Smooth muscle cell (in vitro differentiated cells): ENCODE data around the gene IL1RL1. TPM values are rescaled to one million over a fixed set of nuclear protein-coding genes. Genes with fewer than 3 reads are reported as not detected.

Source experiments
- DNase-seq: peaks from one replicate; lab custom pipeline; 2025; ENCODE audit not compliant: unreplicated experiment; lab: John Stamatoyannopoulos, UW
- H2AFZ ChIP-seq: fragments of 200-600 bp; sonication (generic); 2 replicates; pipeline ENCODE4 v1.6.0; 2016; ENCODE audit warnings: antibody characterized with exemption, low read depth, mild to moderate bottlenecking
- H3F3A ChIP-seq: fragments of 200-600 bp; sonication (generic); 2 replicates; pipeline ENCODE4 v1.6.0; 2017; ENCODE audit warnings: antibody characterized with exemption, low read depth
- H3K27ac ChIP-seq: fragments of 200-600 bp; sonication (generic); 2 replicates; pipeline ENCODE4 v1.5.1; 2016; ENCODE audit warnings: low read depth, mild to moderate bottlenecking
- H3K27me3 ChIP-seq: fragments of 200-600 bp; sonication (generic); 2 replicates; pipeline ENCODE4 v1.6.1; 2016; ENCODE audit warnings: low read depth, mild to moderate bottlenecking
- H3K36me3 ChIP-seq: fragments of 200-600 bp; sonication (generic); 2 replicates; pipeline ENCODE4 v1.5.1; 2016; ENCODE audit warnings: low read depth
- H3K4me1 ChIP-seq: fragments of 200-600 bp; sonication (generic); 2 replicates; pipeline ENCODE4 v1.5.1; 2016; ENCODE audit warnings: low read depth
- H3K4me2 ChIP-seq: fragments of 200-600 bp; sonication (generic); 2 replicates; pipeline ENCODE4 v1.6.0; 2016; ENCODE audit warnings: mild to moderate bottlenecking
- H3K4me3 ChIP-seq: fragments of 200-600 bp; sonication (generic); 2 replicates; pipeline ENCODE4 v1.5.1; 2016; ENCODE audit warnings: mild to moderate bottlenecking
- H3K79me2 ChIP-seq: fragments of 200-600 bp; sonication (generic); 2 replicates; pipeline ENCODE4 v1.6.0; 2016; ENCODE audit warnings: low read depth, mild to moderate bottlenecking
- H3K9ac ChIP-seq: fragments of 200-600 bp; sonication (generic); 2 replicates; pipeline ENCODE4 v1.6.0; 2016; ENCODE audit warnings: low read depth
- H3K9me3 ChIP-seq: fragments of 200-600 bp; sonication (generic); replicated peaks from 2 replicates; pipeline ENCODE4 v1.5.1; 2016; ENCODE audit warnings: low read depth
- H4K20me1 ChIP-seq: fragments of 200-600 bp; sonication (generic); 2 replicates; pipeline ENCODE4 v1.6.0; 2016; ENCODE audit warnings: low read depth
- CTCF ChIP-seq: fragments of 200-600 bp; sonication (generic); IDR thresholded peaks from 2 replicates; pipeline ENCODE4 v1.5.1; 2017; ENCODE audit warnings: borderline replicate concordance, mild to moderate bottlenecking, antibody characterized with exemption; ENCODE audit not compliant: insufficient read depth, poor library complexity, severe bottlenecking
- WGBS: methylation state at CpG from one replicate; pipeline ENCODE4 v1.1.7; 2016; ENCODE audit warnings: low lambda C conversion rate; 5-methylcytosine and 5-hydroxymethylcytosine counted together
- polyA plus RNA-seq: library from polyadenylated mRNA; unstranded; fragments of >200 nt; fragmentation: Nextera tagmentation; extraction: Ambion mirVana; gene quantifications from 2 replicates; pipeline ENCODE4 v1.2.1, GENCODE V29; 2016
- total RNA-seq: library from RNA; depleted of rRNA; stranded (reverse); fragments of >200 nt; gene quantifications from 2 replicates; pipeline ENCODE4 v1.2.3, GENCODE V29; 2014

IL1RL1 gene
- total and polyA plus RNA-seq, 2 experiments from 2014 or later: 1.6 to 1.8 TPM

- Histone ChIP-seq H3K4me3 (no peak overlapping the region), H3K27ac (no peak overlapping the region), H3K9me3 (no peaks in the 10 kb centered on the region), H4K20me1 (no peaks in the 10 kb centered on the region), H3K9ac (no peak overlapping the region), H3K4me2 (no peak overlapping the region), H2AFZ (no peak overlapping the region), H3K36me3 (no peaks in the 10 kb centered on the region), H3K27me3 (peaks cover 4% of the 10 kb centered on the region), H3K79me2 (no peaks in the 10 kb centered on the region), H3K4me1 (no peaks in the 10 kb centered on the region), H3F3A (no peaks in the 10 kb centered on the region)
- no peak for TF ChIP-seq CTCF
- DNase-seq: no peak
Measured at GRCh38 chr2:102290594-102290993, 20.8 kb upstream of the IL1RL1 start.

GRCh38 chr2:102291319-102292075 lies 19.9 kb upstream of the IL1RL1 start:
- Histone ChIP-seq H3K27ac (no peak overlapping the region), H4K20me1 (no peaks in the 10 kb centered on the region), H3K79me2 (no peaks in the 10 kb centered on the region), H2AFZ (no peak overlapping the region), H3K9ac (no peak overlapping the region), H3F3A (no peaks in the 10 kb centered on the region), H3K4me3 (no peak overlapping the region), H3K27me3 (peaks cover 4% of the 10 kb centered on the region), H3K4me1 (no peaks in the 10 kb centered on the region), H3K9me3 (no peaks in the 10 kb centered on the region), H3K36me3 (no peaks in the 10 kb centered on the region), H3K4me2 (no peak overlapping the region)
- no peak for DNase-seq
- 91% methylated on average over 4 of the region's 4 CpGs for WGBS
- no peak for TF ChIP-seq CTCF

- Histone ChIP-seq H3K36me3 (no peaks in the 10 kb centered on the region), H3K27ac (no peak overlapping the region), H2AFZ (no peak overlapping the region), H3K9ac (no peak overlapping the region), H3K9me3 (no peaks in the 10 kb centered on the region), H3K4me3 (no peak overlapping the region), H3K4me1 (no peaks in the 10 kb centered on the region), H3K79me2 (no peaks in the 10 kb centered on the region), H3K27me3 (peaks cover 6% of the 10 kb centered on the region), H4K20me1 (no peaks in the 10 kb centered on the region), H3F3A (no peaks in the 10 kb centered on the region), H3K4me2 (no peak overlapping the region)
- 88% methylated on average over 3 of the region's 3 CpGs for WGBS
- no peak for TF ChIP-seq CTCF
- no peak for DNase-seq
Measured at GRCh38 chr2:102294802-102295489, 16.4 kb upstream of the IL1RL1 start.

- H3K27ac ChIP-seq: no peak overlapping the region
- no peaks in the 10 kb centered on the region for H3K36me3 ChIP-seq
- H3K27me3 ChIP-seq: peaks cover 12% of the 10 kb centered on the region
- no peak overlapping the region for H3K4me2 ChIP-seq
- H3K9me3 ChIP-seq: no peaks in the 10 kb centered on the region
- no peak for DNase-seq
- TF ChIP-seq CTCF: no peak
- H3K4me1 ChIP-seq: no peaks in the 10 kb centered on the region
- H3K4me3 ChIP-seq: no peak overlapping the region
- H3K79me2 ChIP-seq: no peaks in the 10 kb centered on the region
- WGBS: 91% methylated on average over 1 of the region's 1 CpG
- no peak overlapping the region for H3K9ac ChIP-seq
- H4K20me1 ChIP-seq: no peaks in the 10 kb centered on the region
- no peaks in the 10 kb centered on the region for H3F3A ChIP-seq
- no peak overlapping the region for H2AFZ ChIP-seq
Measured at GRCh38 chr2:102295566-102295965, 15.8 kb upstream of the IL1RL1 start.
